ENCODE data around the gene PTDSS2. TPM values are rescaled to one million over a fixed set of nuclear protein-coding genes. Genes with fewer than 3 reads are reported as not detected.

PTDSS2 gene
- total RNA-seq, 2 donors from 2014 or later: 20.6 to 27.6 TPM

DNA sequence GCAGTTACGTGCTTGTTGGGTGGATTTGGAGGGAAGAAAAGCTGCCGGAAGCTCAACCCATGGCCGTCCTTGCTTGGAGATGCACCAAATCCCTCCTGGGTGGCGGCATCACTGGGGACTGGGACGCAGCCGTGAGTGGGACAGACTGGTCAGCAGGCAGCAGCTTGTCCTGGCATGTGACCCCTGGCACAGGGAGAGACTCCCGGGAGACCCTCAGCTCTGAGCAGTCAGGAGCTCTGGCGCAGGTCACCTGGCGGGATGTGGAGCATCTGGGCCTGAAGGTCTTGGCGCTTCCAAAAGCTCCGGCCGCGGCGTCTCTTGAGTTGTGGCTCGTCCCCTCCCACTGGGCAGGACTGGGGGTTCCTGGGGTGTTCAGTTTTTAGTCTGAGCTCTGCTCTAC lies 26.3 kb downstream of the PTDSS2 start:
- no peak overlapping the region for H3K9ac ChIP-seq (ENCODE audit: low read depth in 2 of 2, low read length in 2 of 2)
- DNase-seq: no peak
- intact Hi-C loops (cut with DNase I): no loop called here

GRCh38 chr11:477052-477715 lies 27.1 kb downstream of the PTDSS2 start:
- H3K27ac ChIP-seq: no peak overlapping the region
- no peaks in the 10 kb centered on the region for H3K36me3 ChIP-seq
- no peaks in the 10 kb centered on the region for H3K9me3 ChIP-seq
- H3K4me1 ChIP-seq: no peaks in the 10 kb centered on the region
- H3K27me3 ChIP-seq: no peaks in the 10 kb centered on the region
- TF ChIP-seq, protein P1, sequence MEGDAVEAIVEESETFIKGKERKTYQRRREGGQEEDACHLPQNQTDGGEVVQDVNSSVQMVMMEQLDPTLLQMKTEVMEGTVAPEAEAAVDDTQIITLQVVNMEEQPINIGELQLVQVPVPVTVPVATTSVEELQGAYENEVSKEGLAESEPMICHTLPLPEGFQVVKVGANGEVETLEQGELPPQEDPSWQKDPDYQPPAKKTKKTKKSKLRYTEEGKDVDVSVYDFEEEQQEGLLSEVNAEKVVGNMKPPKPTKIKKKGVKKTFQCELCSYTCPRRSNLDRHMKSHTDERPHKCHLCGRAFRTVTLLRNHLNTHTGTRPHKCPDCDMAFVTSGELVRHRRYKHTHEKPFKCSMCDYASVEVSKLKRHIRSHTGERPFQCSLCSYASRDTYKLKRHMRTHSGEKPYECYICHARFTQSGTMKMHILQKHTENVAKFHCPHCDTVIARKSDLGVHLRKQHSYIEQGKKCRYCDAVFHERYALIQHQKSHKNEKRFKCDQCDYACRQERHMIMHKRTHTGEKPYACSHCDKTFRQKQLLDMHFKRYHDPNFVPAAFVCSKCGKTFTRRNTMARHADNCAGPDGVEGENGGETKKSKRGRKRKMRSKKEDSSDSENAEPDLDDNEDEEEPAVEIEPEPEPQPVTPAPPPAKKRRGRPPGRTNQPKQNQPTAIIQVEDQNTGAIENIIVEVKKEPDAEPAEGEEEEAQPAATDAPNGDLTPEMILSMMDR (IDR thresholded peaks at IDR 0.05): no peak
- H3K4me3 ChIP-seq: no peak overlapping the region
- DNase-seq: no peak
- H3K9ac ChIP-seq (ENCODE audit: low read depth in 2 of 2, low read length in 2 of 2): no peak overlapping the region
- intact Hi-C loops (cut with DNase I): no loop called here

More for the DNA sequence above, 26.3 kb downstream of the PTDSS2 start:
- TF ChIP-seq, protein P1 (IDR thresholded peaks at IDR 0.05): no peak
- H3K27me3 ChIP-seq: no peaks in the 10 kb centered on the region
- H3K4me3 ChIP-seq: no peak overlapping the region
- no peak overlapping the region for H3K27ac ChIP-seq
- H3K9me3 ChIP-seq: no peaks in the 10 kb centered on the region
- H3K4me1 ChIP-seq: no peaks in the 10 kb centered on the region
- no peaks in the 10 kb centered on the region for H3K36me3 ChIP-seq

- Histone ChIP-seq H3K4me1 (no peaks in the 10 kb centered on the region), H3K27me3 (no peaks in the 10 kb centered on the region), H3K36me3 (no peaks in the 10 kb centered on the region), H3K27ac (no peak overlapping the region), H3K9ac (ENCODE audit: low read depth in 2 of 2, low read length in 2 of 2) (no peak overlapping the region), H3K9me3 (no peaks in the 10 kb centered on the region), H3K4me3 (no peak overlapping the region)
- TF ChIP-seq, protein P1 (IDR thresholded peaks at IDR 0.05): no peak
- intact Hi-C loops (cut with DNase I): no loop called here
- no peak for DNase-seq
Observed at GRCh38 chr11:479311-479710, 29.2 kb downstream of the PTDSS2 start.

DNA sequence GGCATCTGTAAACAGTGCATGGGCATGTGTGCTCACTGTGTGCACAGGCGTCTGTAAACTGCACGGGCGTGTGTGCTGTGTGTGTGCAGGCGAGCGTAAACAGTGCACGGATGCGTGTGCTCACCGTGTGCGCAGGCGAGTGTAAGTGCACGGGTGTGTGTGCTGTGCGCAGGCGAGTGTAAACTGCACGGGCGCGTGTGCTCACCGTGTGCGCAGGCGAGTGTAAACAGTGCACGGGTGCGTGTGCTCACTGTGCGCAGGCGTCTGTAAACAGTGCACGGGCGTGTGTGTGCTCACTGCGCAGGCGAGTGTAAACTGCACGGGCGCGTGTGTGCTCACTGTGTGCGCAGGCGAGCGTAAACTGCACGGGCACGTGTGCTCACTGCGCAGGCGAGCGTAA lies 34.5 kb downstream of the PTDSS2 start:
- no peak for DNase-seq
- intact Hi-C loops (cut with DNase I): no loop called here
- H3K36me3 ChIP-seq: no peaks in the 10 kb centered on the region
- no peak overlapping the region for H3K4me3 ChIP-seq
- H3K27ac ChIP-seq: no peak overlapping the region
- TF ChIP-seq, protein P1 (IDR thresholded peaks at IDR 0.05): no peak
- no peaks in the 10 kb centered on the region for H3K9me3 ChIP-seq
- no peaks in the 10 kb centered on the region for H3K4me1 ChIP-seq
- no peak overlapping the region for H3K9ac ChIP-seq (ENCODE audit: low read depth in 2 of 2, low read length in 2 of 2)
- no peaks in the 10 kb centered on the region for H3K27me3 ChIP-seq

- Histone ChIP-seq H3K4me1 (no peaks in the 10 kb centered on the region), H3K27me3 (no peaks in the 10 kb centered on the region), H3K27ac (no peak overlapping the region), H3K9me3 (no peaks in the 10 kb centered on the region), H3K36me3 (no peaks in the 10 kb centered on the region), H3K9ac (ENCODE audit: low read depth in 2 of 2, low read length in 2 of 2) (no peak overlapping the region), H3K4me3 (no peak overlapping the region)
- intact Hi-C loops (cut with DNase I): no loop called here
- TF ChIP-seq, protein P1 (IDR thresholded peaks at IDR 0.05): no peak
- no peak for DNase-seq
Observed at GRCh38 chr11:486189-486588, 36.1 kb downstream of the PTDSS2 start.

Data from colonic mucosa (tissue), 4 donors.